ENCODE data around the gene CFAP73.
"Not testable (repeated sequence)": the region's sequence is repeated elsewhere in the genome, so short reads cannot be mapped to it uniquely, and the experiment has no call there.

Gene CFAP73

GRCh38 chr12:113120670-113121370 lies 28.7 kb upstream of the CFAP73 start:
- DNase-seq = no peak

- DNase-seq = no peak
These were observed 21.7 kb upstream of the CFAP73 start for GRCh38 chr12:113127791-113128199.

DNA sequence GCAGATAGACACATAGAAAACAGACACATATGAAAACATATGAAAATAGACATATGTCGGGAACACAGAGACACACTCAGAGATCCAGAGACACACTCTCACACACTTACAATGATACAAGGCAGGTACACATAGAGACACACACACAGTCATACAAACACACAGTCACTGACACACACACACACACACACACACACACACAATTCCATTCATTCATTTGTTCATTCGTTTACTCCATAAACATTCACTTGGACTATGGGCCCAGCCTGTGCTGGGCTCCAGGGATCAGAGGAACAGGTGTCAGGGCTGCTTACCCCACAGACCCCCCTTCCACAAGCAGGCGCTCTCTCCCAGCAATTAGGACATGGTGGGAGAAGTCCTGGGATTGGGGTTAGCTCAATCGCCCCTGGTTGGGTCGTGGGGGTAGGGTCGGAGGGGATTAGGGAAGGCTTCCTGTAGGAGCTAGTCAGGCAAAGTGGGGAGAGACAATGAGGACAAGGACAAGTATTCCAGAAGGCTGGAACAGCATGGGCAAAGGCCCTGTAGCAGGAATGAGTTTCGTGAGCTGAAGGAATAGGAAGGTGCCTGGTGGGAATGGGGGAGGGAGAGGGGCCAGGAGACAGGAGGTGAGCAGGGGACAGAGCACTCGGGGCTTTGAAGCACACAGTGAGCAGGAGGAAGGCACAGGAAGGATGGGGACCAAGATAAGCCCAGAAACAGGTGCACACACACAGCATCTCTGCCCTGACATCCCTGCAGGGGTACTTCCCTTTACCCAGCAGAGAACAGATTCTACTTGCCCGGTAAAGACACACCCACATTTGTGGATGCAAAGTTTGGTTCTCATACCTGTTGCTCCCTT lies 20.5 kb upstream of the CFAP73 start:
- DNase-seq = no peak

GRCh38 chr12:113129664-113130456 lies 19.7 kb upstream of the CFAP73 start:
- DNase-seq = no peak

DNA sequence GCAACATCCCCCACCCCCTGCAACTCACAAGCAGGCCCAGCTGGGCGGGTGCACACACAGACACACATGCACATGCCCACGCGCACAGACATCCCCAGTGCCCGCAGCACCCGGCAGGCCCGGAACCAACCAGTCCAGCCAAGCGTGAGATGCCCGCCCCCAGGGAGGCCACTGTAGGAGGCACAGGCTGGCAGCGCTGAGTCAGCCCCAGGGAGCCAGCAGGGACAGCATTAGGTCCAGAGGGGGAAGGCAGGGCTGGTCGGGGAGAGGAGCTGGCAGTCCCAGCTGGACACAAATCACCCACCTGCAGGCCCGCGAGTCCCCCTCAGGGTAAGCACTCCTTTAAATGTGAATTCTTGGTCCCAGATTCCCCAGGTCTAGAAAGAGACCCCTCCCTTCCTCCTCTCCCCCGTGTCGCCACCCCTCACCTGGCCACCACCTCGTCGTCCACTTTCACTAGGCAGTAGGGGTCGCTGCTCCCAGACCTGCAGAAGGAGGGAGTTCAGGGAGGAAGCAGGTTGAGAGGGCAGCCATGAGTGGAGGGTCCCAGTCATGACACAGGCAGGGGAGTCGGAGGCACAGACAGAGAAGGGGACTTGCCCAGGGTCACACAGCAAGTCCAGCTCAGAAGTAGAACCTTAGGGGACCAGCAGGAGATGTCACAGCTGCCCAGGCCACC lies 18.9 kb upstream of the CFAP73 start:
- no peak for DNase-seq

- DNase-seq = no peak
These were observed 18.0 kb upstream of the CFAP73 start for GRCh38 chr12:113131556-113131955.

DNA sequence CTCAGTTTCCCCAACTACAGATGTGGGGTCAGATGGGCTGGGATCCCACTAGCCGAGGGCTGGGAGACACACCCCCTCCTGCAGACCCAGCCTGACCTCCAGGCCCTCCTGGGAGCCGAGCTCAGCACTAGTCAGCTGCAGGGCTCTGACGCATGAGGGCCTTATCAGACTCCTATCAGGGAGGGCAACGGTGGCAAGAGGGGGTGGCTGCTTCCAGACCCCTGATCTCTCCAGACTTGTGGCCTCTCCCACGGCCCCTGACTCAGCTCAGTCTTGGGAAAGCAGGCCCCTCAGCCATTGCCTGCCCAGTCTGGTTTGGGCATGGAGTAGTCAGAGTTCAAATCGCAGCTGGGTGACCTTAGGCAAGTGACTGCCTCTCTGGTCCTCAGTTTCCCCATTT lies 16.5 kb upstream of the CFAP73 start:
- no peak for DNase-seq

- no peak for DNase-seq
These were observed 15.9 kb upstream of the CFAP73 start for GRCh38 chr12:113133666-113134065.

DNA sequence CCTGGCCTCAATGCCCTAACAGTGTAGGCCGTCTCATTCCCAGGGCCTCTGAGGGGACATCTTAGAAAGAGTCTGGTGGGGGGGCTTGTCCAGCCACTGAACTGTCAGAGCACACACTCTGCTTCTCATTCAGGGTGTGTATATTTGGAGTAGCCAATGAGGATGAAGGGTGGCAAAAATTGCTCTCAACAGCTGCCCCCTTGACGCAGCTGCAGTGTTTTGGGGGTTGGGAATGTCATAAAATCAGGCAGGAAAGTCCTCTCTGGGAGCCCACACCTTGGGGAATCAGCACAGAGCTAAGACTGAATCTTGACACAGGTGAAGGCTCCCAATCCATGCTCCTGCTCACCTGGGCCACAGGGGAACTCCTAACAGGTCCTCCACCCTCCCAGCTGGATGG lies 15.5 kb upstream of the CFAP73 start:
- no peak for DNase-seq

GRCh38 chr12:113134521-113134951 lies 15.0 kb upstream of the CFAP73 start:
- no peak for DNase-seq

DNA sequence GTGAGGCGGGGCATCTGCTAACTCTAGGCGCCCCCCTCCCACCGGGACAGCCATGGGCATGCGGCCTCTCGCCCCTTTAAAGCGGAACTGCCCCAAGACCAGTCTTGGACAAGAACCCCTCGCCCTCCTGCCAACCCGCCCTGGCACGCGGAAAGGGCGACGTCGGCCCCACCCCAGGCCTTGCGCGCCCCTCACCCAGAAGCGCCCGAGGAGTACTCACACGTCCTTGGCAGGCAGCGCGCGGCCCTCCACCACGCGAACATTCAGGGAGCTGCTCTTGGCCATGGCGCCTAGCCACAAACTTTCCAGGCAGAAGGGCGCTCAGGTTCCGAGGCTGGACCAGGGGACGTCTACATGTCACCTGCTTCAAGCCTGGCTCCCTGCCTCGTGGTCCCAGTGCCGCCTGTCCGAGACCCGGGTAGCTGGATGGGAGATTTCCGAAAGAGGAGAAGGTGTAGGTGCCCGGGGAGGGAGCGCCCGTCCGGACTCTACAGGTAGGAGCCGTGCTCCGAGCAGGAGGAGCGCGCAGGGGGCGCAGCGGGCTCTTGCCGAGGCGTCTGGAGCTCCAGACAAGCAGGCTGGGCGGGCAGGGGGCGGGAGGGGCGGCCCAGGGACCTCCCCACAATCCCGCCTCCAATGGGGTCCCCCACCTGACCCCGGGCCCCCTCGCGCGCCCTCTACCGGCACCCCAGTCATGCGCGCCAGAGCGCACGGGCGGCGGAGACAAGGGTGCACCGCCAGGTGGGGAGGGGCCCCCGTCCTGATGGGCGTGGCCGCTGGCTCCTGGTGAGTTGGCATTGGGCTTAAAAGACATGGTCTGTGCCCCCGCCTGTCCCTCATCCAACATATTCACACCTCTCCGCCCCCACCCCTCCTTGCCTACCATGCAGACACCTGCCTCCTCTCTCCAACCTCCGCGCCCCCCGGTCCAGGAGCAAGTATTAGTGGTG lies 14.1 kb upstream of the CFAP73 start, which contains the start of gene RASAL1:
RASAL1 (minus strand) TSS at position 584 of the 950 bp plus-strand sequence; CDS start at position 285, 299 bp downstream.
- no peak for DNase-seq

DNA sequence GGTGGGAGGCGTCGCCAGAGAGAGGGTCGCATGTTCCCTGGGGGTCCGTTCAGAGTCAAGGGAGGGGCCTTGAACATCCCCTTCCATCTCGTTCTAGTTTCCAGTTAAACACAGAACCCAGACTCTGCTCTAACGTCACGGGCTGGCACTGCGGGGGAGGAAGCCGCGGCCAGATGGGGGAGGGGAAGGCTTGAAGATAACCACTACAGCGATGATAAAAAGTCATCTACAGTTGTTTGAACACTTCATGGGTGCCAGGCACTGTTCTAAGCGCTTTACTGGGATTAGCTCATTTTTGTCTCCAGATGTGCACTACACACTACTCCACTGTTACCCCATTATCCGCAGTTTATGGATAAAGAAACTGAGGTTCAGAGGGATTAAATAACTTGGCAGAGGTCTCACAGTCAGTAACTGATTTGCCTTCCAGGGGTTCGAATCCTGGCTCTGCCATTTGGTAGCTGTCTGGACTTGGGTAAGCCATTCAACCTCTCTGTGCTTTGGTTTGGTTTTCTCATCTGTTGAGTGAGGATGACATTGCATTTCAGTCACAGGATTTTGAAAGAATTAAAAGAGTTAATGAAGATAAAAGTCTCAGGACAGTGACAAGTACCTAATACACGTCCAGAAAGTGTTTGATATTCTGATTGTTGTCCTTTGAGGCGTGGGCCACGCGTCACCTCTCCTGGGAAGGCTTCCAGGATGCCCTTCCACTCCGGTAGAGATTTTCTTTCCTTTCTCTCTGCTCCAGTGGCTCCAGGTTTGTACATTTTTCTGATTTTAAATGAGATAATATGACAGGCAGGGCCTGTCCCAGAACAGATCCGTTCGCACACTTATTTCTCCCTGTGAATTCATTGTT lies 13.2 kb upstream of the CFAP73 start:
- no peak for DNase-seq

DNA sequence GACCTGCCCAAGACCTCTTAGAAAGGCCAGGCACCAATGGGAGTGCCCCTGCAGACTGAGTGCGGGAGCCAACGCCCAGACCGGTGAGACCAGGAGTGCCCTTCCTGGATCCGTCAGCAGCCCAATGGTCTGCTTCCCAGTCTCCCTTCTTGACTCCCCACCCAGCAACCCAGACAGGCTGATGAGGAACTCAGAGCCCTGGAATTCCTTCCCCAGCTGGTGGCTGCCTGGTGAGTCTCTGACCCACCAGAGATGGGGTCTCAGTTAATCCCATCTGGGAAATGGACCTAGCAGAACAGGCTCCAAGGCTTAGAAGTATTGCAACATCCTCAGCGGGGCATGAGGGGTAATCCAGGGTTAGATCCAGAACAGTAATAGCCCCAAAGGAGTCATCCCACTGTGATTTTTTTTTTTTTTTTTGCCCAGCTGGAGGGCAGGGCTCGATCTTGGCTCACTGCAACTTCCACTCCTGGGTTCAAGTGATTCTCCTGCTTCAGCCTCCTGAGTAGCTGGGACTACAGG lies 12.5 kb upstream of the CFAP73 start:
- no peak for DNase-seq

- DNase-seq = no peak
These were observed 11.4 kb upstream of the CFAP73 start for GRCh38 chr12:113137861-113138783.

DNA sequence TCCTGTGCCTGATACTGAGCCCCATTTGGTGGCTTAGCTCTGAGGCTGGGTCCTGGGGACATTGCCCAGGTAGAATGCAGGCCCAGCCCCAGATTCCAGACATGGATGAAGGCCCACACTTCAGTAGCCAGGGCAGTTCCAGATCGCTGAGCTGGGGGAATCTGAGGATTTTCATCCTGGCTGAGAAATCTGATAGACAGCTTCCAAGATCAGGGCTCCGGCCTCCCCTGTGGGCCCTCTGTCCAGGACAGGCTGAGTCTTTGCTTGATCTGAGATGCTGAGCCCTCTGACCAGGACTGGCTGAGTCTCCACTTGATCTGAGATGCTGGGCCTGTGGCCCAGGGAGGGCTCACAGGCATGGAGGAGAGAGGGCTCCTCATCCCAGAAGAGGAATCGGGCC lies 10.7 kb upstream of the CFAP73 start:
- DNase-seq = no peak

GRCh38 chr12:113140706-113141105 lies 8.8 kb upstream of the CFAP73 start:
- DNase-seq = no peak

DNA sequence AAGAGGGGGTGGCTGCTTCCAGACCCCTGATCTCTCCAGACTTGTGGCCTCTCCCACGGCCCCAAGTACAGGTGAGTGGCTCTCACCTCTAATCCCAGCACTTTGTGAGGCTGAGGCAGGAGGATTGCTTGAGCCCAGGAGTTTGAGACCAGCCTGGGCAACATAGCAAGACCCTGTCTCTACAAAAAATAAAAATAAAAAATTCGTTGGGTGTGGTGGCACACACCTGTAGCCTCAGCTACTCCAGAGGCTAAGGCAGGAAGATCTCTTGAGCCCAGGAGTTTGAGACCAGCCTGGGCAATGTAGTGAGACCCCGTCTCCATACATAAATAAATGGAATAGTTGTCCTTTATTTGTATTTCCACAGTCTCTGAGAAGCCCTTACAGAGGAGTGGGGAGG lies 7.8 kb upstream of the CFAP73 start:
- DNase-seq = not testable (repeated sequence)

- peak in 1 of 2 experiments; percentile 1 for DNase-seq
These were observed 7.2 kb upstream of the CFAP73 start for GRCh38 chr12:113142173-113142885.

Data from cerebellar nuclear complex (tissue), 1 donor.